ENCODE results near the gene SERPINB5. TPM values are rescaled to one million over a fixed set of nuclear protein-coding genes. Genes with fewer than 3 reads are reported as not detected.

SERPINB5 gene
- total and polyA plus RNA-seq, 9 donors = 0.02 to 0.31 (median 0.23) TPM; not detected in 6

DNA sequence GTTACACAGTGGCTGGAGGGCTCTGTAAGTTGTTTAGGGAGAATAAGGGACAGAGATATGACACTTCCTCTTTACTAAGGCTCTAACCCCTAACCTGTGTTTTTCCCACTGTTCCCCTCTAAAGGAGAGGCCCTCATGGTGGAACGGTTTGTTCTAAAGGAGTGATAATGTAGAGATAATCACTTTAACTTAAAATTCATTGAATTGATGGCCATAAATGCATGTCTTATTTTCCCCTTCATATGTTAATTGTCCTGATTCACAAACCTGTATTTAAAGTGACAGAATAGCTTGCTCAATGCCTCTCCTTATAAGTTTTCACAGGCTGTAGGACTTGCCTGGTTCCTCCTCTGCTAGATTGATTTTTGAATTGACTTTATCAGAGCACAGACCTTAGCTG lies 65.3 kb downstream of the SERPINB5 start, which contains the start of gene SERPINB12:
SERPINB12 (plus strand) TSS at position 301 of the 400 bp plus-strand sequence. CDS start 13,791 bp downstream, outside the sequence.
- Histone ChIP-seq H3K4me3 (no peak within 1 kb of the TSS), H3K27ac (no peak within 1 kb of the TSS), H3K4me1 (ENCODE audit: insufficient read depth) (no peaks in the 10 kb centered on the region), H3K9me3 (no peaks in the 10 kb centered on the region), H3K36me3 (no peaks in the 10 kb centered on the region), H3K27me3 (no peaks in the 10 kb centered on the region)
- TF ChIP-seq EP300 (IDR thresholded peaks at IDR 0.05) (no peak), POLR2A (IDR thresholded peaks at IDR 0.05) (no peak), CTCF (IDR thresholded peaks at IDR 0.05) (no peak)
- intact Hi-C loops (cut with DNase I) = no loop called here
- 43 to 70% (median 68%) methylated on average over 1 of the region's 1 CpG for WGBS, 3 donors
- no peak for DNase-seq

GRCh38 chr18:63544017-63544416 lies 67.3 kb downstream of the SERPINB5 start:
- intact Hi-C loops (cut with DNase I) = no loop called here
- Histone ChIP-seq H3K4me3 (no peak overlapping the region), H3K27me3 (no peaks in the 10 kb centered on the region), H3K9me3 (no peaks in the 10 kb centered on the region), H3K4me1 (ENCODE audit: insufficient read depth) (no peaks in the 10 kb centered on the region), H3K27ac (no peak overlapping the region), H3K36me3 (no peaks in the 10 kb centered on the region)
- DNase-seq = no peak
- WGBS, 3 donors = 79 to 89% (median 83%) methylated on average over 2 of the region's 2 CpGs
- no peak for TF ChIP-seq POLR2A (IDR thresholded peaks at IDR 0.05)
- no peak for TF ChIP-seq CTCF (IDR thresholded peaks at IDR 0.05)
- TF ChIP-seq EP300 (IDR thresholded peaks at IDR 0.05) = no peak

DNA sequence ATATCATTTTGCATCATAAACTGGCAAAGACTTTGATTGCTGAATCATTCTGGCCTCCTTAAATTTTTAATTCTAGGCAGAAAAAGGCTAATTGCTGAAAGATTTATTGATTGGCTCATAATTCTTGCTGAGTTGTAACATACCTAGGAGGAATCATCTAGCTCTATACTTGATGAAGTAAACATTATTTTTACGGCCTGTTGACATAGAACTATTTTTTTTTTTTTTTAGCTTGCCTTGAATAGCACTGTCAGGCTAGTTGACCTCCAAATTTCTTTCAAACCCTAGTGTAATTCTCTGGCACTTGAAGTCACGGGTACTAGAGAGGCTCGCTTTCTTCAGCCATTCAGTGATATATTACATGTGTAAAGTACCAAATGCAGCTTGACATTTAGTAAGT lies 68.2 kb downstream of the SERPINB5 start:
- no peak for DNase-seq
- Histone ChIP-seq H3K27me3 (no peaks in the 10 kb centered on the region), H3K9me3 (no peaks in the 10 kb centered on the region), H3K4me3 (no peak overlapping the region), H3K27ac (no peak overlapping the region), H3K4me1 (ENCODE audit: insufficient read depth) (no peaks in the 10 kb centered on the region), H3K36me3 (no peaks in the 10 kb centered on the region)
- intact Hi-C loops (cut with DNase I) = no loop called here
- WGBS, 3 donors = 65 to 80% (median 76%) methylated on average over 3 of the region's 3 CpGs
- TF ChIP-seq CTCF (IDR thresholded peaks at IDR 0.05) (no peak), POLR2A (IDR thresholded peaks at IDR 0.05) (no peak), EP300 (IDR thresholded peaks at IDR 0.05) (no peak)

GRCh38 chr18:63550068-63550467 lies 73.3 kb downstream of the SERPINB5 start:
- DNase-seq = no peak
- intact Hi-C loops (cut with DNase I) = no loop called here
- 43 to 61% (median 49%) methylated on average over 1 of the region's 1 CpG for WGBS, 3 donors
- no peaks in the 10 kb centered on the region for H3K4me1 ChIP-seq (ENCODE audit: insufficient read depth)
- H3K4me3 ChIP-seq = no peak overlapping the region
- TF ChIP-seq CTCF (IDR thresholded peaks at IDR 0.05) (no peak), EP300 (IDR thresholded peaks at IDR 0.05) (no peak), POLR2A (IDR thresholded peaks at IDR 0.05) (no peak)
- H3K27ac ChIP-seq = no peak overlapping the region
- no peaks in the 10 kb centered on the region for H3K27me3 ChIP-seq
- H3K9me3 ChIP-seq = no peaks in the 10 kb centered on the region
- H3K36me3 ChIP-seq = no peaks in the 10 kb centered on the region

Measured in ovary (tissue), 9 donors.